Liver (tissue), 9 donors: ENCODE measurements around the gene SLC1A2. TPM values are rescaled to one million over a fixed set of nuclear protein-coding genes. Genes with fewer than 3 reads are reported as not detected.

Source experiments
- DNase-seq: peaks from one replicate; pipeline ENCODE4 v3.0.0-alpha.2; 2017; ENCODE audit warnings: low spot score
- H3K27ac ChIP-seq, 2 donors: one replicate each; pipeline ENCODE4 v1.7.0; 2013; ENCODE audit warnings: inconsistent platforms in 2 of 2, low read length in 2 of 2, control low read depth in 1 of 2, low read depth in 1 of 2, mild to moderate bottlenecking in 1 of 2
- H3K27me3 ChIP-seq, 4 donors: one replicate each; pipeline versions ENCODE4 v1.6.1 to v1.7.0; 2013; ENCODE audit warnings: low read length in 3 of 4, inconsistent platforms in 1 of 4, mild to moderate bottlenecking in 1 of 4, moderate library complexity in 1 of 4; ENCODE audit not compliant: control insufficient read depth in 4 of 4, insufficient read depth in 4 of 4
- H3K36me3 ChIP-seq, 4 donors: one replicate each; pipeline versions ENCODE4 v1.6.1 to v1.7.0; 2013; ENCODE audit warnings: low read length in 3 of 4, mild to moderate bottlenecking in 3 of 4, low read depth in 1 of 4, moderate library complexity in 1 of 4; ENCODE audit not compliant: control insufficient read depth in 4 of 4, insufficient read depth in 3 of 4
- H3K4me1 ChIP-seq, 4 donors: one replicate each; pipeline versions ENCODE4 v1.6.1 to v1.7.0; 2013; ENCODE audit warnings: low read length in 3 of 4, mild to moderate bottlenecking in 3 of 4, moderate library complexity in 1 of 4; ENCODE audit not compliant: control insufficient read depth in 4 of 4, insufficient read depth in 4 of 4
- H3K4me3 ChIP-seq, 3 donors: one replicate each; pipeline versions ENCODE4 v1.6.1 to v1.7.0; 2013; ENCODE audit warnings: low read length in 3 of 3, control low read depth in 1 of 3, low read depth in 1 of 3, mild to moderate bottlenecking in 1 of 3
- H3K9ac ChIP-seq, 2 donors: one replicate each; pipeline ENCODE4 v1.7.0; 2013; ENCODE audit warnings: low read length in 2 of 2, mild to moderate bottlenecking in 2 of 2, moderate library complexity in 2 of 2, control low read depth in 1 of 2, low read depth in 1 of 2
- H3K9me3 ChIP-seq, 4 donors: one replicate each; pipeline versions ENCODE4 v1.6.1 to v1.7.0; 2013; ENCODE audit warnings: low read length in 3 of 4; ENCODE audit not compliant: control insufficient read depth in 4 of 4
- EGR1 ChIP-seq, 2 donors: IDR thresholded peaks; 2 replicates each; pipeline ENCODE4 v1.6.1; 2016 to 2018; ENCODE audit warnings: antibody characterized with exemption in 2 of 2, low read depth in 2 of 2
- FOXA1 ChIP-seq: IDR thresholded peaks from 2 replicates; pipeline ENCODE4 v1.6.1; 2016; ENCODE audit warnings: antibody characterized with exemption
- FOXA2 ChIP-seq: IDR thresholded peaks from 2 replicates; pipeline ENCODE4 v1.6.1; 2016; ENCODE audit warnings: antibody characterized with exemption
- GABPA ChIP-seq, 2 donors: IDR thresholded peaks in 1 of 2; conservative IDR thresholded peaks in 1 of 2; 2 replicates each; pipeline ENCODE4 v1.6.1; 2016; ENCODE audit warnings: antibody characterized with exemption in 2 of 2, mild to moderate bottlenecking in 1 of 2, moderate library complexity in 1 of 2
- HNF4A ChIP-seq, 2 donors: conservative IDR thresholded peaks; 2 replicates each; pipeline ENCODE4 v1.6.1; 2016; ENCODE audit warnings: antibody characterized with exemption in 2 of 2, mild to moderate bottlenecking in 2 of 2
- HNF4G ChIP-seq: IDR thresholded peaks from 2 replicates; pipeline ENCODE4 v1.6.1; 2016; ENCODE audit warnings: antibody characterized with exemption
- JUND ChIP-seq, 2 donors: IDR thresholded peaks; 2 replicates each; pipeline ENCODE4 v1.6.1; 2016; ENCODE audit warnings: antibody characterized with exemption in 2 of 2
- NR2F2 ChIP-seq: IDR thresholded peaks from 2 replicates; pipeline ENCODE4 v1.6.1; 2016; ENCODE audit warnings: antibody characterized with exemption
- RAD21 ChIP-seq, 2 donors: IDR thresholded peaks; 2 replicates each; pipeline ENCODE4 v1.6.1; 2016; ENCODE audit warnings: antibody characterized with exemption in 2 of 2, mild to moderate bottlenecking in 2 of 2
- RXRA ChIP-seq, 2 donors: IDR thresholded peaks; 2 replicates each; pipeline ENCODE4 v1.6.1; 2017 to 2018; ENCODE audit warnings: antibody characterized with exemption in 2 of 2, mild to moderate bottlenecking in 1 of 2
- SP1 ChIP-seq: IDR thresholded peaks from 2 replicates; pipeline ENCODE4 v1.6.1; 2018; ENCODE audit warnings: antibody characterized with exemption, mild to moderate bottlenecking
- TAF1 ChIP-seq: conservative IDR thresholded peaks from 2 replicates; pipeline ENCODE4 v1.6.1; 2016; ENCODE audit warnings: antibody characterized with exemption, mild to moderate bottlenecking
- YY1 ChIP-seq: IDR thresholded peaks from 2 replicates; pipeline ENCODE4 v1.6.1; 2016; ENCODE audit warnings: antibody characterized with exemption, mild to moderate bottlenecking
- WGBS: extraction: QIAGEN DNeasy Blood & Tissue Kit; methylation state at CpG from one replicate; pipeline ENCODE4 v1.1.7; 2013; 5-methylcytosine and 5-hydroxymethylcytosine counted together
- polyA plus RNA-seq, 2 donors: library from polyadenylated mRNA; stranded (reverse) in 1 of 2; unstranded in 1 of 2; fragments of 200-250 nt in 1 of 2; fragments of >200 nt in 1 of 2; fragmentation: Nextera tagmentation in 1 of 2; extraction: Ambion mirVana in 1 of 2; gene quantifications; one replicate each; pipeline versions ENCODE4 v1.2.1 to v1.2.3, GENCODE V29; 2013 to 2015
- total RNA-seq, 2 donors: library from RNA; depleted of rRNA; stranded (reverse); fragments of >200 nt; gene quantifications; one replicate each; pipeline ENCODE4 v1.2.3, GENCODE V29; 2014
- TF ChIP-seq, protein P1 (sequence below): IDR thresholded peaks from 2 replicates; pipeline ENCODE4 v1.6.1; 2016; ENCODE audit warnings: antibody characterized with exemption
- TF ChIP-seq, protein P2 (sequence below): IDR thresholded peaks from 2 replicates; pipeline ENCODE4 v1.6.1; 2016; ENCODE audit warnings: antibody characterized with exemption, mild to moderate bottlenecking
- TF ChIP-seq, protein P3 (sequence below): IDR thresholded peaks from 2 replicates; pipeline ENCODE4 v1.6.1; 2016; ENCODE audit warnings: antibody characterized with exemption
- TF ChIP-seq, protein P4 (sequence below): fragments of 150-350 bp; IDR thresholded peaks from 2 replicates; pipeline ENCODE4 v1.5.1; 2017; ENCODE audit warnings: improper control_type of control experiment, low read depth, low read length; ENCODE audit not compliant: missing input control
- TF ChIP-seq, protein P5 (sequence below): IDR thresholded peaks from 2 replicates; pipeline ENCODE4 v1.6.1; 2016; ENCODE audit warnings: antibody characterized with exemption
- donor health status: healthy.
- donor health status: healthy.
- donor health status: healthy.
- donor health status: healthy.
- donor health status: healthy.

The SLC1A2 gene
- total and polyA plus RNA-seq, 4 donors = 6.4 to 19.5 (median 13.5) TPM

DNA sequence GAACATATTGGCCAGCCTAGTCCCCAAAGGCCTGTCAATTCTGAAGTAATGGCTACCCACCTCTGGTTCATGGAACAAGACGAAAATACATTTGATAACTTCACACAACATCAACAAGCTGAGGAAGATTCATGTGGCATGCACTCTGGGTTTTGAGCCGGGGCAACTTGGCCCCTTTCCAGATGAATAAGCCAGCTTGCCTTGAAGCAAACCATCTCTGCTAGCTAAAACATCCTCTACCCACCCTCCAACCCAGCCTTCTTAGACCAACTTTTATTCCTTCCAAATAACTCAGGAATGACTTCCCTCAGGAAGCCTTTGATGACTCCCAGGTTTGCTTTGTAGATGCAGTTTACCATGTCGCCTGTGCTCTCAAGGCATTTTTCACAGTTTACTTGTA is 94.4 kb downstream of the SLC1A2 start:
- TF ChIP-seq RAD21 (IDR thresholded peaks at IDR 0.05) (no peak), TAF1 (no peak), NR2F2 (no peak), FOXA2 (no peak), YY1 (no peak), HNF4A (conservative IDR thresholded peaks at IDR 0.05) (no peak), EGR1 (IDR thresholded peaks at IDR 0.05; ENCODE audit: low read depth in 2 of 2) (no peak), RXRA (IDR thresholded peaks at IDR 0.05) (no peak), JUND (IDR thresholded peaks at IDR 0.05) (no peak), SP1 (no peak), GABPA (IDR thresholded peaks at IDR 0.05 in 1 of 2, conservative IDR thresholded peaks at IDR 0.05 in 1 of 2) (no peak), HNF4G (no peak), FOXA1 (no peak)
- TF ChIP-seq, protein P1, sequence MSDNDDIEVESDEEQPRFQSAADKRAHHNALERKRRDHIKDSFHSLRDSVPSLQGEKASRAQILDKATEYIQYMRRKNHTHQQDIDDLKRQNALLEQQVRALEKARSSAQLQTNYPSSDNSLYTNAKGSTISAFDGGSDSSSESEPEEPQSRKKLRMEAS = no peak
- TF ChIP-seq, protein P2, sequence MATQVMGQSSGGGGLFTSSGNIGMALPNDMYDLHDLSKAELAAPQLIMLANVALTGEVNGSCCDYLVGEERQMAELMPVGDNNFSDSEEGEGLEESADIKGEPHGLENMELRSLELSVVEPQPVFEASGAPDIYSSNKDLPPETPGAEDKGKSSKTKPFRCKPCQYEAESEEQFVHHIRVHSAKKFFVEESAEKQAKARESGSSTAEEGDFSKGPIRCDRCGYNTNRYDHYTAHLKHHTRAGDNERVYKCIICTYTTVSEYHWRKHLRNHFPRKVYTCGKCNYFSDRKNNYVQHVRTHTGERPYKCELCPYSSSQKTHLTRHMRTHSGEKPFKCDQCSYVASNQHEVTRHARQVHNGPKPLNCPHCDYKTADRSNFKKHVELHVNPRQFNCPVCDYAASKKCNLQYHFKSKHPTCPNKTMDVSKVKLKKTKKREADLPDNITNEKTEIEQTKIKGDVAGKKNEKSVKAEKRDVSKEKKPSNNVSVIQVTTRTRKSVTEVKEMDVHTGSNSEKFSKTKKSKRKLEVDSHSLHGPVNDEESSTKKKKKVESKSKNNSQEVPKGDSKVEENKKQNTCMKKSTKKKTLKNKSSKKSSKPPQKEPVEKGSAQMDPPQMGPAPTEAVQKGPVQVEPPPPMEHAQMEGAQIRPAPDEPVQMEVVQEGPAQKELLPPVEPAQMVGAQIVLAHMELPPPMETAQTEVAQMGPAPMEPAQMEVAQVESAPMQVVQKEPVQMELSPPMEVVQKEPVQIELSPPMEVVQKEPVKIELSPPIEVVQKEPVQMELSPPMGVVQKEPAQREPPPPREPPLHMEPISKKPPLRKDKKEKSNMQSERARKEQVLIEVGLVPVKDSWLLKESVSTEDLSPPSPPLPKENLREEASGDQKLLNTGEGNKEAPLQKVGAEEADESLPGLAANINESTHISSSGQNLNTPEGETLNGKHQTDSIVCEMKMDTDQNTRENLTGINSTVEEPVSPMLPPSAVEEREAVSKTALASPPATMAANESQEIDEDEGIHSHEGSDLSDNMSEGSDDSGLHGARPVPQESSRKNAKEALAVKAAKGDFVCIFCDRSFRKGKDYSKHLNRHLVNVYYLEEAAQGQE = no peak
- TF ChIP-seq, protein P3, sequence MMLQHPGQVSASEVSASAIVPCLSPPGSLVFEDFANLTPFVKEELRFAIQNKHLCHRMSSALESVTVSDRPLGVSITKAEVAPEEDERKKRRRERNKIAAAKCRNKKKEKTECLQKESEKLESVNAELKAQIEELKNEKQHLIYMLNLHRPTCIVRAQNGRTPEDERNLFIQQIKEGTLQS = no peak
- TF ChIP-seq, protein P4, sequence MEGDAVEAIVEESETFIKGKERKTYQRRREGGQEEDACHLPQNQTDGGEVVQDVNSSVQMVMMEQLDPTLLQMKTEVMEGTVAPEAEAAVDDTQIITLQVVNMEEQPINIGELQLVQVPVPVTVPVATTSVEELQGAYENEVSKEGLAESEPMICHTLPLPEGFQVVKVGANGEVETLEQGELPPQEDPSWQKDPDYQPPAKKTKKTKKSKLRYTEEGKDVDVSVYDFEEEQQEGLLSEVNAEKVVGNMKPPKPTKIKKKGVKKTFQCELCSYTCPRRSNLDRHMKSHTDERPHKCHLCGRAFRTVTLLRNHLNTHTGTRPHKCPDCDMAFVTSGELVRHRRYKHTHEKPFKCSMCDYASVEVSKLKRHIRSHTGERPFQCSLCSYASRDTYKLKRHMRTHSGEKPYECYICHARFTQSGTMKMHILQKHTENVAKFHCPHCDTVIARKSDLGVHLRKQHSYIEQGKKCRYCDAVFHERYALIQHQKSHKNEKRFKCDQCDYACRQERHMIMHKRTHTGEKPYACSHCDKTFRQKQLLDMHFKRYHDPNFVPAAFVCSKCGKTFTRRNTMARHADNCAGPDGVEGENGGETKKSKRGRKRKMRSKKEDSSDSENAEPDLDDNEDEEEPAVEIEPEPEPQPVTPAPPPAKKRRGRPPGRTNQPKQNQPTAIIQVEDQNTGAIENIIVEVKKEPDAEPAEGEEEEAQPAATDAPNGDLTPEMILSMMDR = no peak
- TF ChIP-seq, protein P5, sequence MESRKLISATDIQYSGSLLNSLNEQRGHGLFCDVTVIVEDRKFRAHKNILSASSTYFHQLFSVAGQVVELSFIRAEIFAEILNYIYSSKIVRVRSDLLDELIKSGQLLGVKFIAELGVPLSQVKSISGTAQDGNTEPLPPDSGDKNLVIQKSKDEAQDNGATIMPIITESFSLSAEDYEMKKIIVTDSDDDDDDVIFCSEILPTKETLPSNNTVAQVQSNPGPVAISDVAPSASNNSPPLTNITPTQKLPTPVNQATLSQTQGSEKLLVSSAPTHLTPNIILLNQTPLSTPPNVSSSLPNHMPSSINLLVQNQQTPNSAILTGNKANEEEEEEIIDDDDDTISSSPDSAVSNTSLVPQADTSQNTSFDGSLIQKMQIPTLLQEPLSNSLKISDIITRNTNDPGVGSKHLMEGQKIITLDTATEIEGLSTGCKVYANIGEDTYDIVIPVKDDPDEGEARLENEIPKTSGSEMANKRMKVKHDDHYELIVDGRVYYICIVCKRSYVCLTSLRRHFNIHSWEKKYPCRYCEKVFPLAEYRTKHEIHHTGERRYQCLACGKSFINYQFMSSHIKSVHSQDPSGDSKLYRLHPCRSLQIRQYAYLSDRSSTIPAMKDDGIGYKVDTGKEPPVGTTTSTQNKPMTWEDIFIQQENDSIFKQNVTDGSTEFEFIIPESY = no peak
- Histone ChIP-seq H3K36me3 (peaks cover 0 to 2% (median 0%) of the 10 kb centered on the region in 4 donors), H3K9ac (no peak overlapping the region), H3K27me3 (no peaks in the 10 kb centered on the region), H3K4me1 (no peaks in the 10 kb centered on the region), H3K4me3 (no peak overlapping the region), H3K9me3 (no peaks in the 10 kb centered on the region), H3K27ac (no peak overlapping the region)
- WGBS = 96% methylated on average over 3 of the region's 3 CpGs
- no peak for DNase-seq
